Measurements from ENCODE around the gene UACA.

GRCh38 chr15:70789213-70789612, 25.9 kb upstream of the UACA start:
- no peak for TF ChIP-seq POLR2A (IDR thresholded peaks at IDR 0.05)
- TF ChIP-seq, protein P1, sequence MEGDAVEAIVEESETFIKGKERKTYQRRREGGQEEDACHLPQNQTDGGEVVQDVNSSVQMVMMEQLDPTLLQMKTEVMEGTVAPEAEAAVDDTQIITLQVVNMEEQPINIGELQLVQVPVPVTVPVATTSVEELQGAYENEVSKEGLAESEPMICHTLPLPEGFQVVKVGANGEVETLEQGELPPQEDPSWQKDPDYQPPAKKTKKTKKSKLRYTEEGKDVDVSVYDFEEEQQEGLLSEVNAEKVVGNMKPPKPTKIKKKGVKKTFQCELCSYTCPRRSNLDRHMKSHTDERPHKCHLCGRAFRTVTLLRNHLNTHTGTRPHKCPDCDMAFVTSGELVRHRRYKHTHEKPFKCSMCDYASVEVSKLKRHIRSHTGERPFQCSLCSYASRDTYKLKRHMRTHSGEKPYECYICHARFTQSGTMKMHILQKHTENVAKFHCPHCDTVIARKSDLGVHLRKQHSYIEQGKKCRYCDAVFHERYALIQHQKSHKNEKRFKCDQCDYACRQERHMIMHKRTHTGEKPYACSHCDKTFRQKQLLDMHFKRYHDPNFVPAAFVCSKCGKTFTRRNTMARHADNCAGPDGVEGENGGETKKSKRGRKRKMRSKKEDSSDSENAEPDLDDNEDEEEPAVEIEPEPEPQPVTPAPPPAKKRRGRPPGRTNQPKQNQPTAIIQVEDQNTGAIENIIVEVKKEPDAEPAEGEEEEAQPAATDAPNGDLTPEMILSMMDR (IDR thresholded peaks at IDR 0.05): no peak
